Measurements from ENCODE around the gene TIAM1.

DNA sequence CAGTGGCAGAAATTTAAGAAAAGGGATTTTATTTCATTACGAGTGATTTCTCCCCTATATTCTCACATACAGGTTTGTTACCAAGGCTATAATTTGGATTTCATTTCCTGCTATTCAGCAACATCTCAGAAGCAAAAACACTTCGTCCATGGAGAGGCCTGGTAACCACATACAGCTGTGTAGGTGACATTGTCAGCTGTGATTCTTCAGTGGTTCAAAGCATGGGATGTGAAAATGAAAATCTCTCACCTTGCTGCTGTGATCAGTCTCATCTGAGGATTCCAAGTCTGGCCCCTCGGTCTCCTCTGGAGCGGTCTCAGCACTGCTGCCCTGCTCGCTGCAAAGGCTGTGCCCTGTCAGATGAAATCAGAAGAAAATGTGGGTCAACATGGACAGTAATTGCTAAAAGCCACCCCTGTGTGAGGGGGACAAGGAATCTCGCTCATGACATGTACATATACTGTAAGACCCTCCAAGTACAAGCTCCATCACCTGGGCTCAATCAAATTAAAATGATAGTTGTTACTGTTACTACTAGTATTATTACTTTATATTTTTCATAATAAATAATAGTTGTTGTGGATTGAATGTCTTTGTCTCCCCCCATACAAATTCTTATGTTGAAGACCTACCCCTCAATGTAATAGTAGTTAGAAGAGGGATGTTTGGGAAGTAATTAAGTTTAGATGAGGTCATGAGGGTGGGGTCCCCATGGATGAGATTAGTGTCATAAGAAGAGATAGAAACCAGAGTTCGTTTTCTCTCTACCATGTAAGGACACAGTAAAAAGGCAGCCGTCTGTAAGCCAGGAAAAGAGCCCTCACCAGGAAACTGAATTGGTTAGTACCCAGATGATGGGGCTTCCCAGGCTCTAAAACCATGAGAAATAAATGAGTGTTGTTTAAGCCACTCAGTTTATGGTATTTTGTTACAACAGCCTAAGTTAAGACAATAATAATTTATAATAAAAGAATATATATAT, 179.1 kb downstream of the TIAM1 start:
- TF ChIP-seq, protein P1, sequence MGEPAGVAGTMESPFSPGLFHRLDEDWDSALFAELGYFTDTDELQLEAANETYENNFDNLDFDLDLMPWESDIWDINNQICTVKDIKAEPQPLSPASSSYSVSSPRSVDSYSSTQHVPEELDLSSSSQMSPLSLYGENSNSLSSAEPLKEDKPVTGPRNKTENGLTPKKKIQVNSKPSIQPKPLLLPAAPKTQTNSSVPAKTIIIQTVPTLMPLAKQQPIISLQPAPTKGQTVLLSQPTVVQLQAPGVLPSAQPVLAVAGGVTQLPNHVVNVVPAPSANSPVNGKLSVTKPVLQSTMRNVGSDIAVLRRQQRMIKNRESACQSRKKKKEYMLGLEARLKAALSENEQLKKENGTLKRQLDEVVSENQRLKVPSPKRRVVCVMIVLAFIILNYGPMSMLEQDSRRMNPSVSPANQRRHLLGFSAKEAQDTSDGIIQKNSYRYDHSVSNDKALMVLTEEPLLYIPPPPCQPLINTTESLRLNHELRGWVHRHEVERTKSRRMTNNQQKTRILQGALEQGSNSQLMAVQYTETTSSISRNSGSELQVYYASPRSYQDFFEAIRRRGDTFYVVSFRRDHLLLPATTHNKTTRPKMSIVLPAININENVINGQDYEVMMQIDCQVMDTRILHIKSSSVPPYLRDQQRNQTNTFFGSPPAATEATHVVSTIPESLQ (CRISPR knock-in tag; IDR thresholded peaks at IDR 0.05): no peak
- TF ChIP-seq FOXP1 (CRISPR knock-in tag; IDR thresholded peaks at IDR 0.05; ENCODE audit: borderline replicate concordance) (no peak), NFYB (CRISPR knock-in tag; conservative IDR thresholded peaks at IDR 0.05; ENCODE audit: low read depth) (no peak), CTCF (IDR thresholded peaks at IDR 0.05) (no peak), JUN (CRISPR knock-in tag; IDR thresholded peaks at IDR 0.05) (no peak), ZNF263 (CRISPR knock-in tag; IDR thresholded peaks at IDR 0.05; ENCODE audit: low read depth) (no peak)

Measured in WTC11 (cell line).